HCT116 (cell line): ENCODE data around the gene UCHL5. TPM values are rescaled to one million over a fixed set of nuclear protein-coding genes. Genes with fewer than 3 reads are reported as not detected.

Source experiments
- ATAC-seq: fragments of 200-7000 bp; cut with Tn5 transposase; 2 replicates; pipeline ENCODE4 v1.9.1; 2020; ENCODE audit warnings: mild to moderate bottlenecking, moderate library complexity
- BruUV-seq: library from RNA; stranded (reverse); fragments of 400-500 nt; replicated peaks from 2 replicates; lab custom pipeline; 2021; lab: Mats Ljungman, UMichigan
- CTCF ChIA-PET: fragments of 300-600 bp; sonication (Branson Sonifier 250); formaldehyde crosslinking; loops from one replicate; lab custom pipeline; 2021; ENCODE audit warnings: antibody characterized with exemption; lab: Charles Lee
- POLR2A ChIA-PET: fragments of 300-600, 350-600 bp; sonication (Branson Sonifier 250); formaldehyde crosslinking; loops from one replicate; lab custom pipeline; 2021; ENCODE audit warnings: antibody characterized with exemption; lab: Charles Lee
- RAD21 ChIA-PET, 2 experiments: fragments of 300-600 bp; sonication (Branson Sonifier 250); formaldehyde crosslinking; loops; one replicate each; lab custom pipeline; 2023; ENCODE audit warnings: low total read pairs in 2 of 2; ENCODE audit not compliant: uncharacterized antibody in 2 of 2, unreplicated experiment in 2 of 2, low non-redundant PET in 1 of 2; lab: Charles Lee
- DNase-seq: peaks from one replicate; pipeline ENCODE4 v3.0.0-alpha.2; 2010; ENCODE audit warnings: low read depth, low spot score
- H2AFZ ChIP-seq: fragments of 200-600 bp; shearing (Covaris generic), sonication (generic); 2 replicates; pipeline ENCODE4 v1.6.1; 2017; ENCODE audit warnings: low read depth, mixed run types, mixed read lengths, antibody characterized with exemption, low read length; ENCODE audit not compliant: poor library complexity, severe bottlenecking
- H3K27ac ChIP-seq: 2 replicates; pipeline ENCODE4 v1.5.1; 2012; ENCODE audit warnings: low read depth, low read length
- H3K27me3 ChIP-seq: fragments of 200-600 bp; sonication (generic); 2 replicates; pipeline ENCODE4 v1.6.1; 2016; ENCODE audit warnings: mixed run types, low read length, mixed read lengths; ENCODE audit not compliant: insufficient read depth
- H3K36me3 ChIP-seq, 2 experiments: fragments of 200-500 bp in 1 of 2; fragments of 200-600 bp in 1 of 2; sonication (Bioruptor generic) in 1 of 2; sonication (generic) in 1 of 2; 2 replicates each; pipeline versions ENCODE4 v1.5.1 to v1.6.1; 2014 to 2016; ENCODE audit warnings: low read length in 2 of 2, inconsistent platforms in 1 of 2, mixed read lengths in 1 of 2, mixed run types in 1 of 2; ENCODE audit not compliant: insufficient read depth in 2 of 2, control insufficient read depth in 1 of 2
- H3K4me1 ChIP-seq, 2 experiments: fragments of 200-600 bp in 1 of 2; sonication (generic) in 1 of 2; 2 replicates each; pipeline versions ENCODE4 v1.5.1 to v1.6.1; 2012 to 2017; ENCODE audit warnings: low read length in 2 of 2, inconsistent platforms in 1 of 2, mild to moderate bottlenecking in 1 of 2, mixed read lengths in 1 of 2, mixed run types in 1 of 2, moderate library complexity in 1 of 2; ENCODE audit not compliant: insufficient read depth in 2 of 2, control insufficient read depth in 1 of 2
- H3K4me2 ChIP-seq: fragments of 200-600 bp; sonication (generic); 2 replicates; pipeline ENCODE4 v1.6.1; 2017; ENCODE audit warnings: mixed run types, low read length, mixed read lengths
- H3K4me3 ChIP-seq, 2 experiments: fragments of 200-600 bp in 1 of 2; sonication (generic) in 1 of 2; replicated peaks in 1 of 2; 2 replicates each; pipeline ENCODE4 v1.5.1; 2011 to 2016; ENCODE audit warnings: low read length in 2 of 2, control low read depth in 1 of 2, low read depth in 1 of 2, mild to moderate bottlenecking in 1 of 2, mixed read lengths in 1 of 2, mixed run types in 1 of 2
- H3K79me2 ChIP-seq: fragments of 200-600 bp; sonication (generic); 2 replicates; pipeline ENCODE4 v1.6.1; 2017; ENCODE audit warnings: mild to moderate bottlenecking, mixed run types, low read length, moderate library complexity, mixed read lengths; ENCODE audit not compliant: insufficient read depth
- H3K9ac ChIP-seq: fragments of 200-600 bp; sonication (generic); 2 replicates; pipeline ENCODE4 v1.6.1; 2016; ENCODE audit warnings: low read length, mixed read lengths
- H3K9me2 ChIP-seq: fragments of 200-600 bp; sonication (generic), shearing (Covaris generic); 2 replicates; pipeline ENCODE4 v1.6.1; 2017; ENCODE audit warnings: mixed run types, mild to moderate bottlenecking, moderate library complexity; ENCODE audit not compliant: insufficient read depth
- H3K9me3 ChIP-seq, 2 experiments: fragments of 200-500 bp in 1 of 2; fragments of 200-600 bp in 1 of 2; sonication (Bioruptor generic) in 1 of 2; sonication (generic) in 1 of 2; 2 replicates each; pipeline ENCODE4 v1.6.1; 2014 to 2017; ENCODE audit warnings: low read length in 2 of 2, mixed read lengths in 2 of 2, inconsistent platforms in 1 of 2, low read depth in 1 of 2, mild to moderate bottlenecking in 1 of 2, mixed run types in 1 of 2, moderate library complexity in 1 of 2; ENCODE audit not compliant: control insufficient read depth in 1 of 2, insufficient read depth in 1 of 2
- H4K20me1 ChIP-seq: fragments of 200-600 bp; sonication (generic), shearing (Covaris generic); 2 replicates; pipeline ENCODE4 v1.6.1; 2017; ENCODE audit warnings: mixed run types, mild to moderate bottlenecking, moderate library complexity; ENCODE audit not compliant: insufficient read depth
- CBX3 ChIP-seq: IDR thresholded peaks from 2 replicates; pipeline ENCODE4 v1.6.1; 2012; ENCODE audit warnings: low read depth
- EGR1 ChIP-seq: IDR thresholded peaks from 2 replicates; pipeline ENCODE4 v1.6.1; 2012; ENCODE audit warnings: low read depth
- JUND ChIP-seq: IDR thresholded peaks from 2 replicates; pipeline ENCODE4 v1.6.1; 2012
- POLR2A ChIP-seq: IDR thresholded peaks from 2 replicates; pipeline ENCODE4 v1.7.0; 2011; ENCODE audit warnings: borderline replicate concordance; ENCODE audit not compliant: insufficient read depth, insufficient read length; ENCODE audit errors: extremely low read depth
- RAD21 ChIP-seq: IDR thresholded peaks from 2 replicates; pipeline ENCODE4 v1.6.1; 2012; ENCODE audit warnings: low read depth, mild to moderate bottlenecking
- SIN3A ChIP-seq: IDR thresholded peaks from 2 replicates; pipeline ENCODE4 v1.6.1; 2012; ENCODE audit warnings: low read depth
- SP1 ChIP-seq: IDR thresholded peaks from 2 replicates; pipeline ENCODE4 v1.6.1; 2012; ENCODE audit warnings: low read depth
- SRF ChIP-seq: IDR thresholded peaks from 2 replicates; pipeline ENCODE4 v1.6.1; 2012; ENCODE audit warnings: low read depth
- TCF7L2 ChIP-seq: IDR thresholded peaks from 2 replicates; pipeline ENCODE4 v1.7.0; 2011; ENCODE audit warnings: borderline replicate concordance, inconsistent platforms; ENCODE audit not compliant: insufficient read depth, insufficient read length; ENCODE audit errors: extremely low read depth
- ZNF274 ChIP-seq: fragments of 200-500 bp; sonication (Bioruptor generic); IDR thresholded peaks from 2 replicates; pipeline ENCODE4 v1.6.1; 2014; ENCODE audit warnings: mild to moderate bottlenecking, low read depth, low read length, inconsistent platforms
- intact Hi-C: fragments of 100-400 bp; cut with micrococcal nuclease; formaldehyde crosslinking; loops from 2 replicates; pipeline ENCODE4 v1.10.0; 2022
- total RNA-seq: library from RNA; stranded (reverse); gene quantifications from one replicate; pipeline ENCODE4 v1.2.1, GENCODE V29; 2021; ENCODE audit not compliant: unreplicated experiment
- TF ChIP-seq, protein P1 (sequence below): IDR thresholded peaks from 2 replicates; pipeline ENCODE4 v1.6.1; 2011; ENCODE audit warnings: mild to moderate bottlenecking, low read length, moderate library complexity; ENCODE audit not compliant: insufficient replicate concordance; ENCODE audit errors: extremely low read depth
- TF ChIP-seq, protein P2 (sequence below): IDR thresholded peaks from 2 replicates; pipeline ENCODE4 v1.6.1; 2012; ENCODE audit warnings: low read depth

UCHL5 gene
- total RNA-seq, 1 experiment from 2014 or later: 75.8 TPM

DNA sequence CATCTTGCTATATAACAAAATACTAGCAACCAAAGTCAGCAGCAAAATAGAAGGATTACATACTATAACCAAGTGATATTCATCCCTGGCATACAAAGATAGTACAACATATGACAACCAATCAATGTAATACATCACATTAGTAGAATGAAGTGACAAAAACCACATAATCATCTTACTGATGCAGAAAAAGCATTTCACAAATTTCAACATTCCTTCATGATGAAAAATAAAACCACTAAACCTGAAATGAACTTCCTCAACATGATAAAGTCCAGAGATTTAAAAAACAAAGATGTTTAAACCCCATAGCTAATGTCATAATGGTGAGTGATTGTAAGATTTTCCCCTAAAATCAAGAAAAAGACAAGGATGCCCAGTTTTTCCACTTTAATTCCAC lies 18.8 kb upstream of the UCHL5 start:
- H3K4me2 ChIP-seq: no peak overlapping the region
- no peak overlapping the region for H2AFZ ChIP-seq
- ChIA-PET CTCF (no interaction called here), RAD21 (no interaction called here)
- no peak overlapping the region for H3K9ac ChIP-seq
- TF ChIP-seq TCF7L2: no peak
- no peak for TF ChIP-seq EGR1
- TF ChIP-seq SIN3A: no peak
- TF ChIP-seq, protein P1, sequence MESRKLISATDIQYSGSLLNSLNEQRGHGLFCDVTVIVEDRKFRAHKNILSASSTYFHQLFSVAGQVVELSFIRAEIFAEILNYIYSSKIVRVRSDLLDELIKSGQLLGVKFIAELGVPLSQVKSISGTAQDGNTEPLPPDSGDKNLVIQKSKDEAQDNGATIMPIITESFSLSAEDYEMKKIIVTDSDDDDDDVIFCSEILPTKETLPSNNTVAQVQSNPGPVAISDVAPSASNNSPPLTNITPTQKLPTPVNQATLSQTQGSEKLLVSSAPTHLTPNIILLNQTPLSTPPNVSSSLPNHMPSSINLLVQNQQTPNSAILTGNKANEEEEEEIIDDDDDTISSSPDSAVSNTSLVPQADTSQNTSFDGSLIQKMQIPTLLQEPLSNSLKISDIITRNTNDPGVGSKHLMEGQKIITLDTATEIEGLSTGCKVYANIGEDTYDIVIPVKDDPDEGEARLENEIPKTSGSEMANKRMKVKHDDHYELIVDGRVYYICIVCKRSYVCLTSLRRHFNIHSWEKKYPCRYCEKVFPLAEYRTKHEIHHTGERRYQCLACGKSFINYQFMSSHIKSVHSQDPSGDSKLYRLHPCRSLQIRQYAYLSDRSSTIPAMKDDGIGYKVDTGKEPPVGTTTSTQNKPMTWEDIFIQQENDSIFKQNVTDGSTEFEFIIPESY: no peak
- no peak for TF ChIP-seq SP1
- no peak for TF ChIP-seq JUND
- TF ChIP-seq ZNF274: no peak
- TF ChIP-seq RAD21: no peak
- TF ChIP-seq, protein P2, sequence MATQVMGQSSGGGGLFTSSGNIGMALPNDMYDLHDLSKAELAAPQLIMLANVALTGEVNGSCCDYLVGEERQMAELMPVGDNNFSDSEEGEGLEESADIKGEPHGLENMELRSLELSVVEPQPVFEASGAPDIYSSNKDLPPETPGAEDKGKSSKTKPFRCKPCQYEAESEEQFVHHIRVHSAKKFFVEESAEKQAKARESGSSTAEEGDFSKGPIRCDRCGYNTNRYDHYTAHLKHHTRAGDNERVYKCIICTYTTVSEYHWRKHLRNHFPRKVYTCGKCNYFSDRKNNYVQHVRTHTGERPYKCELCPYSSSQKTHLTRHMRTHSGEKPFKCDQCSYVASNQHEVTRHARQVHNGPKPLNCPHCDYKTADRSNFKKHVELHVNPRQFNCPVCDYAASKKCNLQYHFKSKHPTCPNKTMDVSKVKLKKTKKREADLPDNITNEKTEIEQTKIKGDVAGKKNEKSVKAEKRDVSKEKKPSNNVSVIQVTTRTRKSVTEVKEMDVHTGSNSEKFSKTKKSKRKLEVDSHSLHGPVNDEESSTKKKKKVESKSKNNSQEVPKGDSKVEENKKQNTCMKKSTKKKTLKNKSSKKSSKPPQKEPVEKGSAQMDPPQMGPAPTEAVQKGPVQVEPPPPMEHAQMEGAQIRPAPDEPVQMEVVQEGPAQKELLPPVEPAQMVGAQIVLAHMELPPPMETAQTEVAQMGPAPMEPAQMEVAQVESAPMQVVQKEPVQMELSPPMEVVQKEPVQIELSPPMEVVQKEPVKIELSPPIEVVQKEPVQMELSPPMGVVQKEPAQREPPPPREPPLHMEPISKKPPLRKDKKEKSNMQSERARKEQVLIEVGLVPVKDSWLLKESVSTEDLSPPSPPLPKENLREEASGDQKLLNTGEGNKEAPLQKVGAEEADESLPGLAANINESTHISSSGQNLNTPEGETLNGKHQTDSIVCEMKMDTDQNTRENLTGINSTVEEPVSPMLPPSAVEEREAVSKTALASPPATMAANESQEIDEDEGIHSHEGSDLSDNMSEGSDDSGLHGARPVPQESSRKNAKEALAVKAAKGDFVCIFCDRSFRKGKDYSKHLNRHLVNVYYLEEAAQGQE: no peak
- TF ChIP-seq SRF: no peak
- no peak for TF ChIP-seq CBX3
- TF ChIP-seq POLR2A: no peak
- TF ChIP-seq, all 23 proteins: peak for 0
- Histone ChIP-seq H3K4me1 (no peaks in the 10 kb centered on the region), H3K9me3 (no peaks in the 10 kb centered on the region), H3K27ac (no peak overlapping the region), H3K9me2 (no peaks in the 10 kb centered on the region), H3K27me3 (no peaks in the 10 kb centered on the region), H4K20me1 (no peaks in the 10 kb centered on the region), H3K4me3 (no peak overlapping the region), H3K36me3 (peaks cover 29 to 42% of the 10 kb centered on the region in 2 experiments), H3K79me2 (peaks cover 17% of the 10 kb centered on the region)
- DNase-seq (no peak), ATAC-seq (no peak)
- intact Hi-C loops: no loop called here
- POLR2A ChIA-PET: no interaction called here
- BruUV-seq: no TSS peak
